PC-3 (cell line): ENCODE measurements around the gene TSN. TPM values are rescaled to one million over a fixed set of nuclear protein-coding genes. Genes with fewer than 3 reads are reported as not detected.

Source experiments
- ATAC-seq: fragments of 200-7000 bp; cut with Tn5 transposase; 2 replicates; pipeline ENCODE4 v1.9.1; 2020; ENCODE audit warnings: mild to moderate bottlenecking, moderate library complexity
- BruUV-seq: library from RNA; stranded (reverse); fragments of 400-500 nt; replicated peaks from 2 replicates; lab custom pipeline; 2021; lab: Mats Ljungman, UMichigan
- CTCF ChIA-PET: fragments of 300-600 bp; sonication (Branson Sonifier 250); formaldehyde crosslinking; loops from one replicate; lab custom pipeline; 2022; ENCODE audit warnings: antibody characterized with exemption; lab: Charles Lee
- POLR2A ChIA-PET: fragments of 300-600 bp; sonication (Branson Sonifier 250); formaldehyde crosslinking; loops from one replicate; lab custom pipeline; 2022; ENCODE audit warnings: antibody characterized with exemption; ENCODE audit not compliant: unreplicated experiment; lab: Charles Lee
- DNase-seq: peaks from one replicate; pipeline ENCODE4 v3.0.0-alpha.2; 2015
- H2AFZ ChIP-seq: fragments of 300-600 bp; sonication (generic); 2 replicates; pipeline ENCODE4 v1.6.0; 2016; ENCODE audit warnings: antibody characterized with exemption, low read length
- H3F3A ChIP-seq: fragments of 300-600 bp; sonication (generic); one replicate; pipeline ENCODE4 v1.6.0; 2017; ENCODE audit warnings: antibody characterized with exemption, low read length, control low read depth, mild to moderate bottlenecking; ENCODE audit not compliant: unreplicated experiment
- H3K27ac ChIP-seq: fragments of 300-600 bp; sonication (generic); 2 replicates; pipeline ENCODE4 v1.5.1; 2016; ENCODE audit warnings: mild to moderate bottlenecking, low read length
- H3K27me3 ChIP-seq: fragments of 300-600 bp; sonication (generic); 2 replicates; pipeline ENCODE4 v1.6.1; 2016; ENCODE audit warnings: low read length, mixed read lengths
- H3K36me3 ChIP-seq: fragments of 300-600 bp; sonication (generic); 2 replicates; pipeline ENCODE4 v1.6.1; 2016; ENCODE audit warnings: low read depth, mixed run types, low read length, mixed read lengths
- H3K4me1 ChIP-seq: fragments of 300-600 bp; sonication (generic); 2 replicates; pipeline ENCODE4 v1.5.1; 2016; ENCODE audit warnings: low read length; ENCODE audit not compliant: insufficient read depth
- H3K4me2 ChIP-seq: fragments of 300-600 bp; sonication (generic); 2 replicates; pipeline ENCODE4 v1.6.0; 2016; ENCODE audit warnings: low read length
- H3K4me3 ChIP-seq: fragments of 300-600 bp; sonication (generic); 2 replicates; pipeline ENCODE4 v1.5.1; 2016; ENCODE audit warnings: mild to moderate bottlenecking, low read length, mixed read lengths
- H3K79me2 ChIP-seq: fragments of 300-600 bp; sonication (generic); 2 replicates; pipeline ENCODE4 v1.6.1; 2017; ENCODE audit warnings: low read length, mixed read lengths
- H3K9ac ChIP-seq: fragments of 300-600 bp; sonication (generic); 2 replicates; pipeline ENCODE4 v1.6.0; 2016; ENCODE audit warnings: mild to moderate bottlenecking, low read length
- H3K9me2 ChIP-seq: fragments of 300-600 bp; sonication (generic); replicated peaks from 2 replicates; pipeline ENCODE4 v1.6.1; 2016; ENCODE audit warnings: mixed run types, low read length, mixed read lengths
- H3K9me3 ChIP-seq: fragments of 300-600 bp; sonication (generic); 2 replicates; pipeline ENCODE4 v1.6.1; 2016; ENCODE audit warnings: low read length, mixed read lengths
- H4K20me1 ChIP-seq: fragments of 300-600 bp; sonication (generic); 2 replicates; pipeline ENCODE4 v1.6.1; 2016; ENCODE audit warnings: low read length, mixed read lengths
- CTCF ChIP-seq: fragments of 300-600 bp; sonication (generic); conservative IDR thresholded peaks from 2 replicates; pipeline ENCODE4 v1.5.1; 2017; ENCODE audit warnings: antibody characterized with exemption, low read depth, mild to moderate bottlenecking, low read length
- EZH2 ChIP-seq: fragments of 300-600 bp; sonication (generic); IDR thresholded peaks from one replicate; pipeline ENCODE4 v1.6.1; 2017; ENCODE audit warnings: antibody characterized with exemption, mild to moderate bottlenecking, low read length; ENCODE audit not compliant: unreplicated experiment
- EZH2phosphoT487 ChIP-seq: fragments of 300-600 bp; sonication (generic); IDR thresholded peaks from 2 replicates; pipeline ENCODE4 v1.6.1; 2018; ENCODE audit warnings: mild to moderate bottlenecking, antibody characterized with exemption, low read length, borderline replicate concordance
- intact Hi-C: fragments of 100-400 bp; cut with micrococcal nuclease; formaldehyde crosslinking; loops from 2 replicates; pipeline ENCODE4 v1.9.0; 2023
- total RNA-seq: library from RNA; depleted of rRNA; stranded (reverse); fragments of >200 nt; gene quantifications from 2 replicates; pipeline ENCODE4 v1.2.3, GENCODE V29; 2014

TSN gene
- total RNA-seq, 1 experiment from 2014 or later, result 55.0 TPM

GRCh38 chr2:121791801-121792221 lies 36.4 kb downstream of the TSN start:
- no peaks in the 10 kb centered on the region for H3K79me2 ChIP-seq
- peaks cover 12% of the 10 kb centered on the region for H3K4me1 ChIP-seq
- H3K36me3 ChIP-seq, result no peaks in the 10 kb centered on the region
- ATAC-seq (no peak), DNase-seq (no peak)
- intact Hi-C loops, result no loop called here
- no peak for TF ChIP-seq EZH2phosphoT487
- no peak for TF ChIP-seq CTCF
- no peak for TF ChIP-seq EZH2
- no peaks in the 10 kb centered on the region for H3K9me2 ChIP-seq
- H3K27me3 ChIP-seq, result no peaks in the 10 kb centered on the region
- ChIA-PET CTCF (no interaction called here), POLR2A (no interaction called here)
- H3K4me2 ChIP-seq, result no peak overlapping the region
- no peaks in the 10 kb centered on the region for H3K9me3 ChIP-seq
- no peak overlapping the region for H3K4me3 ChIP-seq
- no peaks in the 10 kb centered on the region for H4K20me1 ChIP-seq
- no peak overlapping the region for H2AFZ ChIP-seq
- no TSS peak for BruUV-seq
- H3K27ac ChIP-seq, result no peak overlapping the region
- H3K9ac ChIP-seq, result no peak overlapping the region
- H3F3A ChIP-seq, result no peaks in the 10 kb centered on the region

GRCh38 chr2:121793816-121794215 lies 38.4 kb downstream of the TSN start:
- intact Hi-C loops, result no loop called here
- Histone ChIP-seq H2AFZ (no peak overlapping the region), H3K9me3 (no peaks in the 10 kb centered on the region), H3K4me2 (no peak overlapping the region), H3K27ac (no peak overlapping the region), H3K36me3 (no peaks in the 10 kb centered on the region), H3F3A (no peaks in the 10 kb centered on the region), H3K4me3 (no peak overlapping the region), H3K79me2 (no peaks in the 10 kb centered on the region), H3K9me2 (no peaks in the 10 kb centered on the region), H3K27me3 (peaks cover 7% of the 10 kb centered on the region; the same call in 1 of the 2 replicates), H3K4me1 (peaks cover 12% of the 10 kb centered on the region), H3K9ac (no peak overlapping the region), H4K20me1 (no peaks in the 10 kb centered on the region)
- BruUV-seq, result no TSS peak
- DNase-seq, result no peak
- ChIA-PET POLR2A (no interaction called here), CTCF (no interaction called here)
- TF ChIP-seq EZH2phosphoT487 (no peak), CTCF (no peak), EZH2 (no peak)
- no peak for ATAC-seq

- Histone ChIP-seq H3K9me3 (no peaks in the 10 kb centered on the region), H2AFZ (no peak overlapping the region), H3K36me3 (no peaks in the 10 kb centered on the region), H3K4me1 (peaks cover 12% of the 10 kb centered on the region), H3F3A (no peaks in the 10 kb centered on the region), H3K9me2 (no peaks in the 10 kb centered on the region), H3K4me3 (no peak overlapping the region), H3K79me2 (no peaks in the 10 kb centered on the region), H3K27ac (no peak overlapping the region), H3K9ac (no peak overlapping the region), H3K4me2 (no peak overlapping the region), H3K27me3 (peaks cover 7% of the 10 kb centered on the region), H4K20me1 (no peaks in the 10 kb centered on the region)
- ChIA-PET POLR2A (no interaction called here), CTCF (no interaction called here)
- no peak for TF ChIP-seq EZH2
- TF ChIP-seq CTCF, result no peak
- TF ChIP-seq EZH2phosphoT487, result no peak
- BruUV-seq, result no TSS peak
- DNase-seq (no peak), ATAC-seq (no peak)
- intact Hi-C loops, result no loop called here
Measured at GRCh38 chr2:121794233-121794632, 38.8 kb downstream of the TSN start.
